Endothelial cell of umbilical vein (primary cell): ENCODE data around the gene DISP3. TPM values are rescaled to one million over a fixed set of nuclear protein-coding genes. Genes with fewer than 3 reads are reported as not detected.

Experiments used
- BruUV-seq: library from RNA; stranded (reverse); fragments of 400-500 nt; replicated peaks from 2 replicates; lab custom pipeline; 2021; lab: Mats Ljungman, UMichigan
- CTCF ChIA-PET: fragments of 300-600, 350-600 bp; sonication (Branson Sonifier 250); formaldehyde crosslinking; loops from one replicate; lab custom pipeline; 2021; ENCODE audit warnings: antibody characterized with exemption, inconsistent platforms; lab: Charles Lee
- POLR2A ChIA-PET: fragments of 300-600, 350-600 bp; sonication (Branson Sonifier 250); formaldehyde crosslinking; loops from one replicate; lab custom pipeline; 2021; ENCODE audit warnings: antibody characterized with exemption, inconsistent platforms; lab: Charles Lee
- DNase-seq: peaks from one replicate; pipeline ENCODE4 v3.0.0-alpha.2; 2011; ENCODE audit warnings: low read depth, low spot score
- FAIRE-seq: peaks from 2 replicates; lab custom pipeline; 2011; peaks lifted over from hg19 to GRCh38; lab: Jason Lieb, UNC
- H2AFZ ChIP-seq: 2 replicates; pipeline ENCODE4 v1.6.0; 2012; ENCODE audit warnings: low read depth, low read length, control low read depth, inconsistent platforms
- H3K27ac ChIP-seq: 2 replicates; pipeline ENCODE4 v1.5.1; 2011; ENCODE audit warnings: low read depth, mild to moderate bottlenecking, control low read depth, low read length, moderate library complexity; ENCODE audit not compliant: insufficient read depth
- H3K27me3 ChIP-seq, 2 experiments: 2 replicates each; pipeline versions ENCODE4 v1.6.0 to v1.6.1; 2011; ENCODE audit warnings: low read length in 2 of 2, mixed read lengths in 1 of 2; ENCODE audit not compliant: control insufficient read depth in 2 of 2, insufficient read depth in 2 of 2
- H3K36me3 ChIP-seq, 2 experiments: 2 replicates in 1 of 2; 3 replicates in 1 of 2; pipeline ENCODE4 v1.5.1; 2011; ENCODE audit warnings: low read length in 2 of 2, mild to moderate bottlenecking in 1 of 2, moderate library complexity in 1 of 2; ENCODE audit not compliant: control insufficient read depth in 2 of 2, insufficient read depth in 2 of 2; ENCODE audit errors: extremely low read depth in 1 of 2
- H3K4me1 ChIP-seq: 3 replicates; pipeline ENCODE4 v1.5.1; 2011; ENCODE audit warnings: mild to moderate bottlenecking, low read length; ENCODE audit not compliant: control insufficient read depth, insufficient read depth; ENCODE audit errors: extremely low read depth
- H3K4me2 ChIP-seq: 2 replicates; pipeline ENCODE4 v1.6.1; 2011; ENCODE audit warnings: low read length, control low read depth, mixed read lengths; ENCODE audit not compliant: insufficient read depth
- H3K4me3 ChIP-seq, 3 experiments: fragments of 200-600 bp in 1 of 3; sonication (generic), shearing (Covaris generic) in 1 of 3; replicated peaks in 1 of 3; 2 replicates each; pipeline ENCODE4 v1.5.1; 2011 to 2016; ENCODE audit warnings: control low read depth in 3 of 3, low read length in 3 of 3, mild to moderate bottlenecking in 2 of 3, inconsistent platforms in 1 of 3, low read depth in 1 of 3, moderate library complexity in 1 of 3; ENCODE audit not compliant: insufficient read depth in 1 of 3
- H3K79me2 ChIP-seq: 2 replicates; pipeline ENCODE4 v1.6.0; 2012; ENCODE audit warnings: low read length, inconsistent platforms; ENCODE audit not compliant: control insufficient read depth, insufficient read depth
- H3K9ac ChIP-seq: replicated peaks from 2 replicates; pipeline ENCODE3; 2011; ENCODE audit warnings: low read length, control low read depth; ENCODE audit not compliant: insufficient read depth; ENCODE audit errors: extremely low read depth
- H3K9me1 ChIP-seq: replicated peaks from 3 replicates; pipeline ENCODE4 v1.6.0; 2011; ENCODE audit warnings: mild to moderate bottlenecking, low read length; ENCODE audit not compliant: control insufficient read depth, insufficient read depth; ENCODE audit errors: extremely low read depth
- H3K9me3 ChIP-seq: replicated peaks from 2 replicates; pipeline ENCODE4 v1.5.1; 2012; ENCODE audit warnings: low read length, inconsistent platforms; ENCODE audit not compliant: control insufficient read depth, insufficient read depth
- H4K20me1 ChIP-seq: replicated peaks from 2 replicates; pipeline ENCODE3; 2011; ENCODE audit warnings: mild to moderate bottlenecking, low read length; ENCODE audit not compliant: control insufficient read depth, insufficient read depth; ENCODE audit errors: extremely low read depth
- EZH2 ChIP-seq: IDR thresholded peaks from 2 replicates; pipeline ENCODE4 v1.6.1; 2012; ENCODE audit warnings: borderline replicate concordance, low read depth, mild to moderate bottlenecking, moderate library complexity, low read length, inconsistent platforms; ENCODE audit not compliant: severe bottlenecking
- FOS ChIP-seq: IDR thresholded peaks from 2 replicates; pipeline ENCODE4 v1.6.1; 2011; ENCODE audit warnings: mild to moderate bottlenecking, low read length, moderate library complexity, borderline replicate concordance; ENCODE audit not compliant: insufficient read depth
- GATA2 ChIP-seq: IDR thresholded peaks from 2 replicates; pipeline ENCODE4 v1.7.0; 2011; ENCODE audit warnings: low read depth, mild to moderate bottlenecking, moderate library complexity, mixed read lengths, low read length; ENCODE audit not compliant: insufficient read length, insufficient read depth
- JUN ChIP-seq: IDR thresholded peaks from 2 replicates; pipeline ENCODE4 v1.6.1; 2011; ENCODE audit warnings: borderline replicate concordance, low read depth; ENCODE audit not compliant: insufficient read length, insufficient read depth
- MYC ChIP-seq: IDR thresholded peaks from one replicate; pipeline ENCODE4 v1.6.1; 2011; ENCODE audit warnings: mild to moderate bottlenecking, low read depth, low read length
- POLR2A ChIP-seq: IDR thresholded peaks from 2 replicates; pipeline ENCODE4 v1.6.1; 2012; ENCODE audit warnings: low read depth, mild to moderate bottlenecking, control low read depth, low read length
- POLR2AphosphoS5 ChIP-seq: IDR thresholded peaks from 2 replicates; pipeline ENCODE4 v1.6.1; 2012; ENCODE audit warnings: low read depth, mild to moderate bottlenecking, control low read depth, low read length, moderate library complexity; ENCODE audit not compliant: insufficient read depth
- dilution Hi-C: fragments of 300-500 bp; cut with MboI; formaldehyde crosslinking; loops from one replicate; pipeline ENCODE4 v1.15.0; 2019; ENCODE audit warnings: low sequenced_read_pairs; ENCODE audit not compliant: extremely low pct_ligation_motif_present
- intact Hi-C: fragments of 100-400 bp; cut with micrococcal nuclease; formaldehyde crosslinking; loops from one replicate; pipeline ENCODE4 v1.10.0; 2022
- polyA plus RNA-seq, 4 experiments: library from polyadenylated mRNA; depleted of rRNA in 3 of 4; stranded (reverse) in 3 of 4; unstranded in 1 of 4; fragments of >200 nt; gene quantifications; 2 replicates each; pipeline versions ENCODE4 v1.2.1 to v1.2.3, GENCODE V29; 2011 to 2012; ENCODE audit warnings: missing spikeins in 1 of 4
- total RNA-seq: library from RNA; stranded (reverse); gene quantifications from 2 replicates; pipeline ENCODE4 v1.2.3, GENCODE V29; 2021
- TF ChIP-seq, protein P1 (sequence below), 2 donors: IDR thresholded peaks; 1 replicate in 1 of 2; 2 replicates in 1 of 2; pipeline ENCODE4 v1.5.1; 2011; ENCODE audit warnings: low read length in 2 of 2, mild to moderate bottlenecking in 2 of 2, moderate library complexity in 2 of 2, control low read depth in 1 of 2, inconsistent platforms in 1 of 2, low read depth in 1 of 2; ENCODE audit not compliant: insufficient read depth in 1 of 2; ENCODE audit errors: extremely low read depth in 1 of 2
- TF ChIP-seq, protein P2 (sequence below): IDR thresholded peaks from 2 replicates; pipeline ENCODE4 v1.6.1; 2011; ENCODE audit not compliant: insufficient read depth, insufficient read length

Gene DISP3
- total and polyA plus RNA-seq, 2 donors (not counting 3 experiments of a cell fraction or from before 2014, with no cell fraction given), result 0.26 to 0.49 TPM

DNA sequence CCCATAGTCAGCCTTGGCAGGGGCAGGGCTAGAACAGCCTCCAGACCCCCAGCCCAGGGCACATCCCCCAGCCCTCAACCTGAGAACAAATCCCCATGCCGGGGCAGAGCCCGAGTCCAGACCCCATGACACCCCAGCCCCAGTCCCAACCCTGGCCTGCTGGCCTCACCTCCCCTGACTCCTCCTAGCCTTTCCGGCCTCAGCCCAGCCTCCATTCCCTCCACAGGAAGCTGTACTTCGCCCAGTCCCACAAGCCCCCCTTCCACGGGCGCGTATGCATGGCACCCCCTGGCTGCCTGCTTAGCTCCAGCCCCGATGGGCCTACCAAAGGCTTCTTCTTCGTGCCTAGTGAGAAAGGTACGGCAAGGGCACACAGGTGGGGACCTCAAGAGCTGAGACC lies 50.4 kb downstream of the DISP3 start:
- ChIA-PET POLR2A (no interaction called here), CTCF (interaction anchor here (0.6 kb wide), 1 partner anchor 135 kb away, joined by 3 read pairs; no protein-coding TSS in a partner anchor)
- Histone ChIP-seq H3K9ac (no peak overlapping the region), H2AFZ (no peak overlapping the region), H3K4me1 (no peaks in the 10 kb centered on the region), H3K36me3 (no peaks in the 10 kb centered on the region), H3K27ac (no peak overlapping the region), H3K9me1 (no peaks in the 10 kb centered on the region), H3K27me3 (no peaks in the 10 kb centered on the region), H3K4me3 (no peak overlapping the region), H3K9me3 (no peaks in the 10 kb centered on the region), H3K79me2 (no peaks in the 10 kb centered on the region), H4K20me1 (no peaks in the 10 kb centered on the region), H3K4me2 (no peak overlapping the region)
- FAIRE-seq, result no peak
- no TSS peak for BruUV-seq
- dilution Hi-C loops, result no loop called here
- intact Hi-C loops, result no loop called here
- TF ChIP-seq POLR2AphosphoS5, result no peak
- TF ChIP-seq JUN, result no peak
- no peak for TF ChIP-seq EZH2
- no peak for TF ChIP-seq FOS
- TF ChIP-seq, protein P1, sequence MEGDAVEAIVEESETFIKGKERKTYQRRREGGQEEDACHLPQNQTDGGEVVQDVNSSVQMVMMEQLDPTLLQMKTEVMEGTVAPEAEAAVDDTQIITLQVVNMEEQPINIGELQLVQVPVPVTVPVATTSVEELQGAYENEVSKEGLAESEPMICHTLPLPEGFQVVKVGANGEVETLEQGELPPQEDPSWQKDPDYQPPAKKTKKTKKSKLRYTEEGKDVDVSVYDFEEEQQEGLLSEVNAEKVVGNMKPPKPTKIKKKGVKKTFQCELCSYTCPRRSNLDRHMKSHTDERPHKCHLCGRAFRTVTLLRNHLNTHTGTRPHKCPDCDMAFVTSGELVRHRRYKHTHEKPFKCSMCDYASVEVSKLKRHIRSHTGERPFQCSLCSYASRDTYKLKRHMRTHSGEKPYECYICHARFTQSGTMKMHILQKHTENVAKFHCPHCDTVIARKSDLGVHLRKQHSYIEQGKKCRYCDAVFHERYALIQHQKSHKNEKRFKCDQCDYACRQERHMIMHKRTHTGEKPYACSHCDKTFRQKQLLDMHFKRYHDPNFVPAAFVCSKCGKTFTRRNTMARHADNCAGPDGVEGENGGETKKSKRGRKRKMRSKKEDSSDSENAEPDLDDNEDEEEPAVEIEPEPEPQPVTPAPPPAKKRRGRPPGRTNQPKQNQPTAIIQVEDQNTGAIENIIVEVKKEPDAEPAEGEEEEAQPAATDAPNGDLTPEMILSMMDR (IDR thresholded peaks at IDR 0.05; ENCODE audit: extremely low read depth in 1 of 2, insufficient read depth in 1 of 2, low read depth in 1 of 2, low read length in 2 of 2), result no peak
- TF ChIP-seq, protein P2, sequence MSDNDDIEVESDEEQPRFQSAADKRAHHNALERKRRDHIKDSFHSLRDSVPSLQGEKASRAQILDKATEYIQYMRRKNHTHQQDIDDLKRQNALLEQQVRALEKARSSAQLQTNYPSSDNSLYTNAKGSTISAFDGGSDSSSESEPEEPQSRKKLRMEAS, result no peak
- TF ChIP-seq MYC, result no peak
- TF ChIP-seq POLR2A, result no peak
- TF ChIP-seq GATA2, result no peak
- DNase-seq, result no peak
